Activated T-cell treated with anti-CD3 and anti-CD28 coated beads, Interleukin-2, amount 50 U/mL, for 4 hours (primary cell): ENCODE results near the gene IRS1. TPM values are rescaled to one million over a fixed set of nuclear protein-coding genes. Genes with fewer than 3 reads are reported as not detected.
"Not testable (repeated sequence)": the region's sequence is repeated elsewhere in the genome, so short reads cannot be mapped to it uniquely, and the experiment has no call there.

ENCODE experiments used
- ATAC-seq, 2 donors: fragments of 200-7000 bp; cut with Tn5 transposase; one replicate each; pipeline ENCODE4 v1.10.0; 2021
- DNase-seq: peaks from one replicate; pipeline ENCODE4 v3.0.0-alpha.2; 2020
- H3K27me3 Mint-ChIP-seq: one replicate; pipeline ENCODE4 v1.8.0; 2021; ENCODE audit warnings: low read depth, mixed read lengths
- H3K36me3 Mint-ChIP-seq: one replicate; pipeline ENCODE4 v1.8.0; 2022; ENCODE audit warnings: mixed read lengths; ENCODE audit not compliant: insufficient read depth
- H3K4me1 Mint-ChIP-seq: one replicate; pipeline ENCODE4 v1.8.0; 2021; ENCODE audit warnings: low read depth, mixed read lengths
- H3K4me3 Mint-ChIP-seq: one replicate; pipeline ENCODE4 v1.8.0; 2021; ENCODE audit warnings: mild to moderate bottlenecking, moderate library complexity, mixed read lengths
- H3K9me3 Mint-ChIP-seq: one replicate; pipeline ENCODE4 v1.8.0; 2021; ENCODE audit warnings: mixed read lengths
- total RNA-seq, 3 donors: library from RNA; stranded (reverse); gene quantifications; one replicate each; pipeline ENCODE4 v1.2.1, GENCODE V29; 2021

IRS1 gene, protein sequence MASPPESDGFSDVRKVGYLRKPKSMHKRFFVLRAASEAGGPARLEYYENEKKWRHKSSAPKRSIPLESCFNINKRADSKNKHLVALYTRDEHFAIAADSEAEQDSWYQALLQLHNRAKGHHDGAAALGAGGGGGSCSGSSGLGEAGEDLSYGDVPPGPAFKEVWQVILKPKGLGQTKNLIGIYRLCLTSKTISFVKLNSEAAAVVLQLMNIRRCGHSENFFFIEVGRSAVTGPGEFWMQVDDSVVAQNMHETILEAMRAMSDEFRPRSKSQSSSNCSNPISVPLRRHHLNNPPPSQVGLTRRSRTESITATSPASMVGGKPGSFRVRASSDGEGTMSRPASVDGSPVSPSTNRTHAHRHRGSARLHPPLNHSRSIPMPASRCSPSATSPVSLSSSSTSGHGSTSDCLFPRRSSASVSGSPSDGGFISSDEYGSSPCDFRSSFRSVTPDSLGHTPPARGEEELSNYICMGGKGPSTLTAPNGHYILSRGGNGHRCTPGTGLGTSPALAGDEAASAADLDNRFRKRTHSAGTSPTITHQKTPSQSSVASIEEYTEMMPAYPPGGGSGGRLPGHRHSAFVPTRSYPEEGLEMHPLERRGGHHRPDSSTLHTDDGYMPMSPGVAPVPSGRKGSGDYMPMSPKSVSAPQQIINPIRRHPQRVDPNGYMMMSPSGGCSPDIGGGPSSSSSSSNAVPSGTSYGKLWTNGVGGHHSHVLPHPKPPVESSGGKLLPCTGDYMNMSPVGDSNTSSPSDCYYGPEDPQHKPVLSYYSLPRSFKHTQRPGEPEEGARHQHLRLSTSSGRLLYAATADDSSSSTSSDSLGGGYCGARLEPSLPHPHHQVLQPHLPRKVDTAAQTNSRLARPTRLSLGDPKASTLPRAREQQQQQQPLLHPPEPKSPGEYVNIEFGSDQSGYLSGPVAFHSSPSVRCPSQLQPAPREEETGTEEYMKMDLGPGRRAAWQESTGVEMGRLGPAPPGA (N-terminal part only)
- 1 to 10 TPM; 3.9 to 4.6 (median 4.6) TPM for total RNA-seq

DNA sequence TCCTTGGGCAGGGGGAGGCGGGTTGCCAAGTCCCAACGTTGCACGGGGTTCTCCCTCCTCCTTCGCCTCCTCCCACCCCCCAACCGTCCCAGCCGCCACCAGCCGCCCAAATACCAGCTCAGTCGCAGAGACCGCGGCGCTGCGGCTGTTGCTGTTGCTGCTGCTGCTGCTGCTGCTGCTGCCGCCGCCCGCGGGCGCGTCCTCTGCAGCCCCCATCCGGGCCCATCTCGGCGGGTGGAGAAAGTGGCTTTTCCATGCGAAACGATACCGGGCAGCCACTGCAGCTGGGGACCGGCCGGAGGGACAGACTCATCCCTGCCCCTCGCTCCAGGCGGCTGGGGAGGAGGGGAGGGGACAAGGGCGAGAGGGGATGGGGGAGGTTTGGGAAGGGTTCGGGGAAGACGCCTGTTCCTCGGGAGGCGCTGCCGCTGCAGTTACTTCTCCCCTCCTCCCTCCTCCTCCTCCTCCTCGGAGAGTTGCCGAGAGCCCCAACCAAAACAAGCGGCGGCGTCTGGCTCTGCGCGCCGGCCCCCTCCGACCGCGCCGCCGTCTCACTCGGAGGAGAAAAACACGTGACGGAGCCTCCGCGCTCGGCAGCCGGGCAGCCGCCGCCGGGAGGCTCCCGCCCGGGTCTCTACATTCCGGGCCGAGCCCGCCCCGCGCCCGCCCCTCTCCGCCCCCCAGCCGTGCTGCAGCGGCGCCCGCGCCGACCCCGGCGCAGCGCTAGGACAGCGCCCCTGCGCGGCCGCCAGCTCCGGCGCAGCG is at the start of gene IRS1:
IRS1 (minus strand) TSS at position 610 of the 765 bp plus-strand sequence. CDS start 1,082 bp downstream, outside the sequence.
- no peaks in the 10 kb centered on the region for H3K9me3 Mint-ChIP-seq
- H3K36me3 Mint-ChIP-seq: no peaks in the 10 kb centered on the region
- H3K4me1 Mint-ChIP-seq: peaks cover 31% of the 10 kb centered on the region
- ATAC-seq (peak; percentile 66 to 70), DNase-seq (peak; percentile 52)
- H3K4me3 Mint-ChIP-seq: peak within 1 kb of the TSS; percentile 82
- H3K27me3 Mint-ChIP-seq: peaks cover 9% of the 10 kb centered on the region

DNA sequence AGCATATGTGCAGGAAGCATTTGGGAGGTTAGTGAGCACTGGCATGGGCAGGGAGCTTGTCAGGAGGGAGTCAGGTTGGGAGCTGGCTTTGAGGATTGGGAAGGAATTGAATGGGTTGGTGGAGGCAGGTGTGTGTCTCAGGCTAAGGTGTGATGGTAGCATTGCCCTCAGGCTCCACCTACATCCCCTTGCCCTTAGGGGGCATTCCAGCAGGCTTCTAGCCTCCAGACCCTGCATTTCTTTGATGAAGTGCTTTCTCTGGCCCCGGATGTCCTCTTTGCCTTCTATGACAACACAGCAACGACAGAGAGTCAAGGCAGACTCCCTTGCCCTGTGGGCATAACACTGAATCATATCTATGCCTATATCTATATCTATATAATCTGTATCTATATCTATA is 49.7 kb upstream of the IRS1 start:
- H3K9me3 Mint-ChIP-seq: no peaks in the 10 kb centered on the region
- ATAC-seq (no peak), DNase-seq (no peak)
- peaks cover 5% of the 10 kb centered on the region for H3K36me3 Mint-ChIP-seq
- no peaks in the 10 kb centered on the region for H3K27me3 Mint-ChIP-seq
- no peak overlapping the region for H3K4me3 Mint-ChIP-seq
- H3K4me1 Mint-ChIP-seq: peaks cover 10% of the 10 kb centered on the region

DNA sequence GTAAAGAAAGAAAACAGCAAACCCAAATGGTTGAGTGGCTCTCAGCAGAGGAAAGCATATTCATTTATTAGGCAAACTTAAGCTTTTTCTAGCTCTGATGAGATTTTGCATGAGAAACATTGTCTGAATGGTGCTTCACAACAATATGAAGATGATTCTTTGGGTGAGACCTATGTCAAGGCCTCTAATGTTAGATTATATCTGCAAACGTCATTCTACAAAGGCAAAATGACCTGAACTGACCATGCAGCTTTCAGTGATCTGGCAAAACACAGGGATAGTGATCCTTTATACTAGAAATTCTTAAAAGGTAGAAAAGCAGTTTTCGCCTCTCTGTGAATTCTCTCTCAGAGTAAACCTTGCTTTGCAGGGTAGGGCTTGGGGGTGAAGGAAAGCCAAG is 47.9 kb upstream of the IRS1 start:
- ATAC-seq: no peak
- no peak overlapping the region for H3K4me3 Mint-ChIP-seq
- H3K27me3 Mint-ChIP-seq: no peaks in the 10 kb centered on the region
- no peaks in the 10 kb centered on the region for H3K9me3 Mint-ChIP-seq
- peaks cover 12% of the 10 kb centered on the region for H3K36me3 Mint-ChIP-seq
- DNase-seq: no peak
- peaks cover 28% of the 10 kb centered on the region for H3K4me1 Mint-ChIP-seq

DNA sequence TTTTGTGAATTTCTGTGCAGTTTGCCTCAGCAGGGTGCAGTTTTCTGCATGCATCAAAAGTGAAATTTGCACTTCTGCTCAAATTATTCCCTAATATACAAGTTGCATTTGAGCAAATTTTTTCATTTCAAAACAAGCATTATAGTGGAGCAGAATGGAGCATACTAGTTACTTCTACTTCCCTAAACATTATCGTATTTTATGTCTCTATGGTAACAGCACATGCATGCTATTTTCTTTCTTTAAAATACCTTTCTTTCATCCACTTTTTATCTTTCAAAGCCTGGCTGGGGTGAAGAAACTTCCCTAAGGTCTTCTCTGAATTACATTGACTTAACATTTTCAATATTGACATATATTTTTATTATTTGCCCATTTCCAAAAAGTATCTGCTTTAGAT is 47.5 kb upstream of the IRS1 start:
- H3K4me3 Mint-ChIP-seq: no peak overlapping the region
- ATAC-seq (no peak), DNase-seq (no peak)
- H3K9me3 Mint-ChIP-seq: no peaks in the 10 kb centered on the region
- peaks cover 17% of the 10 kb centered on the region for H3K36me3 Mint-ChIP-seq
- H3K4me1 Mint-ChIP-seq: peaks cover 31% of the 10 kb centered on the region
- no peaks in the 10 kb centered on the region for H3K27me3 Mint-ChIP-seq

DNA sequence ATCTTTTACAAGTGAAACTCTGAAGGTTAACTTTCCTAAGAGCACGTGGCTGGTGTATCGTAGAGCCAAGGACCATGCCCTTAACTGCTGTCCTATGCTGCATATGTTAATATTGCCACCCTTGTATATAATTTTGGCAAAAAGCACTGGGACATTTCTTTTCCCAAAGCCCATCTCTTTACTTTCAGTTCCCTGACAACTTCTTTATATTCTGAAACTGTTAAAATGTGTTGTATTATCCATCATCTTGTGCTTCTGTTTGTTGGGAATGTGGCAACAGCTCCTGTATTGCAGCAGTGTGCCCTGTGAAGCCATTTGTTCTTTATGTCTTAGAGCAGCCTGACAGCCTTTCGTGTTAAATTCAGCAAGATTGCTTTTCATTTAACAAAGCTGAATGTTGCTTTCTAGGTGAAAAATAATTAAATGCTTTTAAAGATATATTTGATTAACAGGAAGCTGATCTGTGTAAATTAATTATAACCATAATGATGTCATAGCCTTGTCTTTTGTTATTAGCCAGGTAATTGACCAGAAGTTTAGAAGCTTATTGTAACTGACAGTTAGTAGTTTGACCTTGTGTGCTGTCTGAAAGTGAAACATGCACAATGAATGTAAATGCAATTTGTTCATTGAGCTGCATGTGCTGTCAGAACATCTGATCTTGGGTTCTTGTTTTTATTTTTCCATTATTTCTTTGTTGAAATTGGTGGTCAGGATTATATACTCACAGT is 45.9 kb upstream of the IRS1 start:
- no peaks in the 10 kb centered on the region for H3K9me3 Mint-ChIP-seq
- no peak for DNase-seq
- H3K4me1 Mint-ChIP-seq: peaks cover 40% of the 10 kb centered on the region
- peaks cover 22% of the 10 kb centered on the region for H3K36me3 Mint-ChIP-seq
- H3K27me3 Mint-ChIP-seq: no peaks in the 10 kb centered on the region
- ATAC-seq: no peak
- no peak overlapping the region for H3K4me3 Mint-ChIP-seq

DNA sequence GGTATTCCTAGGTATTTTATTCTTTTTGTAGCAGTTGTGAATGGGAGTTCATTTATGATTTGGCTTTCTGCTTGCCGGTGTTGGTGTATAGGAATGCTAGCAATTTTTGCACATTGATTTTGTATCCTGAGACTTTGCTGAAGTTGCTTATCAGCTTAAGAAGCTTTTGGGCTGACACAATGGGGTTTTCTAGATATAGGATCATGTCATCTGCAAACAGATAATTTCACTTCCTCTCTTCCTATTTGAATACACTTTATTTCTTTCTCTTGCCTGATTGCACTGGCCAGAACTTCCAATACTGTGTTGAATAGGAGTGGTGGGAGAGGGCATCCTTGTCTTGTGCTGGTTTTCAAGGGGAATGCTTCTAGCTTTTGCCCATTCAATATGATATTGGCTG is 43.4 kb upstream of the IRS1 start:
- not testable (repeated sequence) for H3K4me3 Mint-ChIP-seq

DNA sequence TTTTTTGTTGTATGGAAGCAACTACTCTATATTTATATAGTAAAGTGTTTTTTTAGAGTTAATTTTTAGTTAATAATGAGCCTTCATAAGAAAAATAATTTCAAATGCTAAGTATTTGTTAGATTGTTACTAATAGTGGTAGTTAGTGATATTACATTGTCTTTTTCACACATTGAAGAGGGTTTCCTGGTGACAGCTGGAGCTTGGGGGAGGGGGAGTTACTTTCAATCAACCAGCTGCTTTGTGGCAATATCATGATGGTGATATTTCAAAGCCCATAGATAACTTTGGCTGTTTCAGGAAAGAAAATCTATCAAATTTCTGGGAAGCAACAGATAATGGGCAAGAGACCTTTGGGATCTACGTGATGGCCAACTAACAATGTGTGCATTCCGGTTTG is 40.3 kb upstream of the IRS1 start:
- peaks cover 73% of the 10 kb centered on the region for H3K4me1 Mint-ChIP-seq
- peaks cover 24% of the 10 kb centered on the region for H3K36me3 Mint-ChIP-seq

More for the DNA sequence above, 43.4 kb upstream of the IRS1 start:
- not testable (repeated sequence) for H3K9me3 Mint-ChIP-seq, DNase-seq, ATAC-seq, H3K27me3 Mint-ChIP-seq
- peaks cover 63% of the 10 kb centered on the region for H3K4me1 Mint-ChIP-seq
- peaks cover 23% of the 10 kb centered on the region for H3K36me3 Mint-ChIP-seq

DNA sequence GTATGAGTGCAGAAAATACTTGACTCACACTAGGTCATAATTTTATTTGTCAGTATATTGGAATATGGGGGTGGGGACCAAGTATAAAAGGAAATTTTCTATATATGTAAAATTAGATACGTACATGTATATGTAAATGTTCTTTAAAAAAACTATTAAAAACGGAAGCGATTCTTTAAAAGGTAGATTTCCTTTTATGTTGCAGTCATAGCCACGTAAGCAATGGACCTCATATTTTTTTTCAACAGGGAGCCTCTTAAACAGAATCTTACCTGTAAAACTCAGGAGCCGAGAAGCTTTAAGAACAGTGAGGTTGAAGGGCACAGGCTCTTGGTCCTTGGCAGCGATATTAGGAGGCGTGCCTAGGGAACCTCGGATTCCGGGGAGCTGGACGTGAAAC is 39.5 kb upstream of the IRS1 start:
- peak overlapping the region; percentile 65 for H3K4me3 Mint-ChIP-seq
- DNase-seq (no peak), ATAC-seq (no peak)
- H3K4me1 Mint-ChIP-seq: peaks cover 73% of the 10 kb centered on the region
- no peaks in the 10 kb centered on the region for H3K27me3 Mint-ChIP-seq
- no peaks in the 10 kb centered on the region for H3K9me3 Mint-ChIP-seq
- peaks cover 24% of the 10 kb centered on the region for H3K36me3 Mint-ChIP-seq

More for the DNA sequence above, 40.3 kb upstream of the IRS1 start:
- ATAC-seq (no peak), DNase-seq (no peak)
- H3K27me3 Mint-ChIP-seq: no peaks in the 10 kb centered on the region
- H3K4me3 Mint-ChIP-seq: no peak overlapping the region
- H3K9me3 Mint-ChIP-seq: no peaks in the 10 kb centered on the region

DNA sequence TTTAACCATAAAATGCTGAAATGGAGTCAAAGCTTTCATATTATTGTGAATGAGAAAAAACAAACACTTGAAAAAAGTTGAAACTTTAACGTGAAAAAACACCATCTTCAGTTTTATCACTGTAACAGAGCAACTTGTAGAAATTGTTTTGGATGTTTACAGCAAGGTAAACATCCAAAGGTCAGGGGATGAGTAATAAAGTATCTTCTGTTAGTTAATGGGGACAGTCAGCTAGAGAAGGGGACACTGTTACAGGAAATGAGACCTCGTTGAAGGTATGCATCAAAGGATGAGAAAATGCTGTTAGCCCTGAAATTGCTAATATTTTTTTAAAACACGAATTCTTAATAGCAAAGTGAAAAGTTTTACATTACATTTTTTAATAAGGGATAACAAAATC is 39.1 kb upstream of the IRS1 start:
- DNase-seq: no peak
- Mint-ChIP-seq H3K4me1 (peaks cover 71% of the 10 kb centered on the region), H3K36me3 (peaks cover 22% of the 10 kb centered on the region)

DNA sequence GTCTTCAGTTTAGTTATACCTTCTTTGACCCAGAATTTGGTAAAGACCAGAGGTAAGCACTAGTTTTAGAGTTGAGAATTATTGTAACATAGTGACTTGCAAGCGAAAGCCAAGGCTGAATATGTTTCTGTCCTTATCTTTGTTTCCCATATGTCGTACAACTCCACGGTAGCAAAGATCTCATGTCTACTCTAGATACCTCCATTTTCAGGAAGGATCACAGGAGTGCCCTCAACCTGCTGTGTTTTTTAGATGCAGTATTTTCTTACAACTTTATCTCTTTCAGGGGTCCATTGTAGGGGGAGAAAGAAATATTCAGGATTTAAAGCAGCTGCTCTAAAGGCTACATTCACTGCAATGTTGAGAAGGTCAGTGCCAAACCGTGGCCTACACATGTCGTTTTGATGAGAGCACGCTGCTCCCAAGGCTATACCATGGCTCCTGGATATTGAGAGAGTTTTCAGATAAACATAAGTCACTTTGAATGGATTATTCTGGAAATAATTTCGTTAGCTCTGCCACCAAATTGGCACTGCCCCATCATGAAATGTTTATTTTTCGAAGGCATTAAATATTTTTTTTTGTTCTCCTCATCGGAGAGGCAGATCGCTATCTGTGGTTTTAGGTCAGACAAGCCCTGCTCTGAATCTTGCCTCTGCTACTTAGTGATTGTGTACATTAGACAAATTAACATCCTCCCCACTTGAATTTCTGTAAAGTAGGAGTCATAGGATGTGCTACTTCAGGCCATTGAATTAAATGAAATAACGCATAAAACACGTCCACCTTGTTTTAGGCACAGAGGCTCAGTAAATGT is 38.4 kb upstream of the IRS1 start:
- ATAC-seq (no peak), DNase-seq (no peak)
- Mint-ChIP-seq H3K4me3 (peak overlapping the region; percentile 93), H3K36me3 (peaks cover 24% of the 10 kb centered on the region), H3K4me1 (peaks cover 67% of the 10 kb centered on the region), H3K27me3 (no peaks in the 10 kb centered on the region), H3K9me3 (no peaks in the 10 kb centered on the region)

More for the DNA sequence above, 39.1 kb upstream of the IRS1 start:
- H3K4me3 Mint-ChIP-seq: peak overlapping the region; percentile 65
- H3K27me3 Mint-ChIP-seq: no peaks in the 10 kb centered on the region
- no peaks in the 10 kb centered on the region for H3K9me3 Mint-ChIP-seq
- ATAC-seq: no peak

DNA sequence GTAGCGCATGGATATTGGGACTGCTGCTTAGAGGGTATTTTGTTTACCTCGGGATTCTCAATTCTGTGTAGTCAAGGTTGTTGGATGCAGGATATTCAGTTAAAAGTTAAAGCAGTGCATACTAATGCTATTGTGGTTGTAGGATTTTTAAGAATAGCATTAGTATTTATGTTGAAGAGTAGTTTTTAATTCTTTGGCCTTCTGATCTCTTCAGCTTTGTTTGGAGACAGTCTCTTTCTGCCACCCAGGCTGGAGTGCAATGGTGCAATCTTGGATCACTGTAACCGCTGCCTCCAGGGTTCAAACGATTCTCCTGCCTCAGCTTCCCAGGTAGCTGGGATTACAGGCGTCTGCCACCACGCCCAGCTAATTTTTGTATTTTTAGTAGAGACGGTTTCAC is 37.7 kb upstream of the IRS1 start:
- Mint-ChIP-seq H3K4me3 (peak overlapping the region; percentile 93), H3K9me3 (no peaks in the 10 kb centered on the region), H3K36me3 (peaks cover 24% of the 10 kb centered on the region), H3K27me3 (no peaks in the 10 kb centered on the region), H3K4me1 (peaks cover 61% of the 10 kb centered on the region)
- ATAC-seq (no peak), DNase-seq (no peak)

DNA sequence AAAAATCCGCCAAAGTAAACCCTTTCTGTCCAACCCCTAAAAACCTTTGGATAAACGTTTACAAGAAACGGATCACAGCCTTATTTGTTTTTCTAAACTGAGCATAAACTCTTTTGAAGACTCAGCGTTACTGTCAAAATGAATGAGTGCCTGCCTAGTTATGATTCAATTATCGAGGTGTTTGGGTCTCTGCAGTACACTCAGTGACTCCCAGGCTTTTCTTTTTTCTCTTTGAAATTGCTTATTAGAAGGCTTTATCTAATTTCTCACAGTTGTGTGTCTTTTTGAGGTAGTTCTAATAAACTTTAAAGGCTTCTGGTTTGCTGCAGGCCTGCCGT is 36.9 kb upstream of the IRS1 start:
- Mint-ChIP-seq H3K36me3 (peaks cover 22% of the 10 kb centered on the region), H3K27me3 (no peaks in the 10 kb centered on the region), H3K4me3 (peak overlapping the region; percentile 93), H3K9me3 (no peaks in the 10 kb centered on the region), H3K4me1 (peaks cover 57% of the 10 kb centered on the region)
- ATAC-seq: peak; percentile 28 to 36
- no peak for DNase-seq
